Astrocyte (in vitro differentiated cells and primary cell): ENCODE data around the gene B3GAT3.

Experiments
- EZH2 ChIP-seq: IDR thresholded peaks from 2 replicates; pipeline ENCODE4 v1.6.1; 2012; ENCODE audit warnings: mild to moderate bottlenecking, low read length, inconsistent platforms; ENCODE audit not compliant: insufficient read depth
- TF ChIP-seq, protein P1 (sequence below): IDR thresholded peaks from 2 replicates; pipeline ENCODE4 v1.5.1; 2011; ENCODE audit warnings: low read depth, mild to moderate bottlenecking, inconsistent platforms, low read length, moderate library complexity; ENCODE audit not compliant: insufficient read depth

DNA sequence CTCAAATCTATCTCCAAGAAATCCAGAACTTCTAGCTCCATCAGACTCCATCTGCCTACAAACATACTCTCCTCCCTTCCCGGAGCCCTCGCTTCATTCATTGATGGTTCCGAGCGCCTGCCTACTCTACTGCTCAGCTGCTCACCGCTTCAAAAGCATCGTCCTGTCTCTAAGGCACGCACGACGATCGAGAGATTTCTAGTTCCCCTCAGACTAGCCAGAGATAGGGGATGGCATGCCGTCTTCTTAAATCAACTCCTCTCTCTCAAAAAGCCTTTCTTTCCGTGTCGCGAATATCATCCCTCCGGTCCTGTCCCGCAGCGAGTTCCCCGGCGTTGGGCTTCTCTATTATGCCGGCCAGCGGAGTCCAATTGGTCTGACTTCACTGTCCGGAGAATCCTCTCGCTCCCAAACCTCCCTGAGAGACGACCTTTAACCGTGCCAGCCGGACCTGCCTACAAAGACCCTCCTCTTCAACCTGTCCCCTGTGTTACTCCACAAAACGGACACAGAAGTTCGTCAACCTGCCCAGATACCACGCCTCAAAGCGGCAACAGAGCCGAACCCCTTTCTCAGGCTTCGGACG is 48.7 kb downstream of the B3GAT3 start:
- TF ChIP-seq, protein P1, sequence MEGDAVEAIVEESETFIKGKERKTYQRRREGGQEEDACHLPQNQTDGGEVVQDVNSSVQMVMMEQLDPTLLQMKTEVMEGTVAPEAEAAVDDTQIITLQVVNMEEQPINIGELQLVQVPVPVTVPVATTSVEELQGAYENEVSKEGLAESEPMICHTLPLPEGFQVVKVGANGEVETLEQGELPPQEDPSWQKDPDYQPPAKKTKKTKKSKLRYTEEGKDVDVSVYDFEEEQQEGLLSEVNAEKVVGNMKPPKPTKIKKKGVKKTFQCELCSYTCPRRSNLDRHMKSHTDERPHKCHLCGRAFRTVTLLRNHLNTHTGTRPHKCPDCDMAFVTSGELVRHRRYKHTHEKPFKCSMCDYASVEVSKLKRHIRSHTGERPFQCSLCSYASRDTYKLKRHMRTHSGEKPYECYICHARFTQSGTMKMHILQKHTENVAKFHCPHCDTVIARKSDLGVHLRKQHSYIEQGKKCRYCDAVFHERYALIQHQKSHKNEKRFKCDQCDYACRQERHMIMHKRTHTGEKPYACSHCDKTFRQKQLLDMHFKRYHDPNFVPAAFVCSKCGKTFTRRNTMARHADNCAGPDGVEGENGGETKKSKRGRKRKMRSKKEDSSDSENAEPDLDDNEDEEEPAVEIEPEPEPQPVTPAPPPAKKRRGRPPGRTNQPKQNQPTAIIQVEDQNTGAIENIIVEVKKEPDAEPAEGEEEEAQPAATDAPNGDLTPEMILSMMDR, result no peak
- no peak for TF ChIP-seq EZH2
